D341Med (cell line): ENCODE measurements around the gene ZNF598.
"Not testable (repeated sequence)": the region's sequence is repeated elsewhere in the genome, so short reads cannot be mapped to it uniquely, and the experiment has no call there.

Experiments used
- DNase-seq: peaks from one replicate; pipeline ENCODE4 v3.0.0; 2012; ENCODE audit warnings: low spot score

The ZNF598 gene

GRCh38 chr16:2040041-2040786, 30.6 kb upstream of the ZNF598 start:
- DNase-seq: no peak

DNA sequence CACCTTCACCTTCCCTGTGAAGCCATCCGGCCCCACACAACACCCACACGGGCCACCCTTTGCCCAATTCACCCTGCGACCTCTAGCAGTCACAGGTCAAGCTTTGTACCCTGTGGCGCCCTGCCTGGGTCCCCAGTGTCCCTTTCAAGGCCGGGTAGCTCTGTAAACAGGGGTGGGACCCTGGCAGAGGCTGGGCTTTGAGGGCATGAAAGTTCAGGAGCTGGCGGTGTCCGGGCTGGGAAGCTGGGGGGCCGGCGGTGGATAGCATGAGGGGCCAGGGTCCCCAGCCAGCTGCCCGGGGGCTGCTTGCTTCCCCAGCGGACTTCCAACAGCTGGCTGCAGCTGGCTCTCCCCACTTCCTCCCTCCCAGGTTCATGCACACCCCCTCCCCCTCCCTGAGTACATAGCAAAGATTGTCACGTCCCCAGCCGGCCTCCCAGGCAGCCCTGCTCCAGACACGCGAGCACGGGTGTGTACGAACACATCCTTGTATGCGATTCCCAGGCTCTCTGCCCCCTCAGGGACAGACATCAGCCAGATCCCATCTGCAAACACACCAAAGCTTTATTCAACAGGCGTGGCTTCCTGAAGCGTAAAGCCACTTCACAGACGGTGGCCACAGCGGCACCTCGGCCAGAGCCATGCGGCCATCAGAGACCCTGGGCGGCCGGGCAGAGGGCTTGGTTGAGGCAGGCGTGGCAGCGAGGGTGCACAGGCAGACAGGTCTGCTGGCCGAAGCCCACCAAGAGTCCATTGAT, 29.8 kb upstream of the ZNF598 start:
- DNase-seq: no peak

- no peak for DNase-seq
Observed at GRCh38 chr16:2038382-2039231, 29.0 kb upstream of the ZNF598 start.

- no peak for DNase-seq
Observed at GRCh38 chr16:2037647-2038381, 28.2 kb upstream of the ZNF598 start.

GRCh38 chr16:2037115-2037514, 27.5 kb upstream of the ZNF598 start:
- DNase-seq: no peak

GRCh38 chr16:2036200-2036966, 26.8 kb upstream of the ZNF598 start:
- no peak for DNase-seq

DNA sequence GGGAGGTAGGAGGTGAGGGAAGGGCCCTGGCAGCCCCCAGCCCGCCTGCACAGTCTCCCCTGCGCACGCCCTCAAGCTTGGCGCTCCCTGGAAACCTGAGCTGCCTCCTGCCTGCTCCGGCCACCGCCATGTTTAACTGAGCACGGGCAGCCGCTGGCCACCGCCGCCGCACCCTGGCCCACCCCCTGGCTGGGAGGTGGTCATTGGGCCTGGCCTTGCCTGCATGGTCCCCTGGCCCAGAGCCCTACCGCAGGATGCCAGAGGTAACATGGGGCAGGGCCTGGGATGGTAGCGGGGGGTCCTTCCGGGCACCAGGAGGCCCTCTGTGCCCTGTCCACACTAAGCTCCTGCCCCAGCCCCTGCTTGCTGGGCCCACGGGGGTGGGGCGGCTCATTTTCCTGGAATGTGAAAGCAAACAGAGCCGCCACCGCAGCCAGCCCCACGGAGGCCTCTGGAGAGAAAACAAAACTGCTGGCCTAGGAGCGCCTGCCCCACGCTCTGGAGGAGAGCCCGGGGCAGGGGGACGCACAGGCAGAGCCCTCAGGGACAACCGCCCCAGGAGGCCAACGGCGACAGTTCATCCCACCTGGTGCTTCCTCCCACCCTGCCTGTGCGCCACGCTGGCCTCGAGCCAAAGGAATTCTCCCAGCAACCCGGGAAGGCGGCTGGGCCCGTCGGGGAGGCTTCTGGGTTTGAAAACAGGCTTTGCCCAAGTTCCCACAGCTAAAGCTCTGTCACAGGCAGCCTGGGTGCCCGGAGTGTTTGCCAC, 26.0 kb upstream of the ZNF598 start:
- DNase-seq: peak; percentile 75

- DNase-seq: no peak
Observed at GRCh38 chr16:2034696-2035430, 25.2 kb upstream of the ZNF598 start.

DNA sequence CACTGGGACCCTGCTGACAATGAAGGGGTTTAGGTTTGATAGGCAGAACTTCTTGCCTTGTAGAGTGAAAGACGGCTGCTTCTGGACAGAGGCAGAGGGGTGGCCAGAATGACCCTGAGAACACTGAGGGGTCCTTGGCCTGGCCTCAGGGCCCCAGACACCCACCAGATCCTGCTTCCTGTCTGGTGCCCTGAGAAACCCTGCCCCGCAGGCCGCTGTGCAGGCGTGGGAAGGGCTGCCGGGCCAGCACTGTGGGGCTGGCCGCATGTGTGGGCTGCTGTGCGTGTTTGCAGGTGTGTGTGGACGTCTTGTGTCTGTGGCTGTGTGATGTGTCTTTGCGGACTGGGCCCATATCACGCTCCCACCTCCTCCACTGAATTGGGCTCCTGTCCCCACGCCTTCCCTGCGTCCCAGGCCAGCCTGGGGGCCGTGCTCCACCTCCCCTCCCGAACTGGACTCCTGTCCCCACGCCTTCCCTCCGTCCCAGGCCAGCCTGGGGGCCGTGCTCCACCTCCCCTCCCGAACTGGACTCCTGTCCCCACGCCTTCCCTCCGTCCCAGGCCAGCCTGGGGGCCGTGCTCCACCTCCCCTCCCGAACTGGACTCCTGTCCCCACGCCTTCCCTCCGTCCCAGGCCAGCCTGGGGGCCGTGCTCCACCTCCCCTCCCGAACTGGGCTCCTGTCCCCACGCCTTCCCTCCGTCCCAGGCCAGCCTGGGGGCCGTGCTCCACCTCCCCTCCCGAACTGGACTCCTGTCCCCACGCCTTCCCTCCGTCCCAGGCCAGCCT, 24.5 kb upstream of the ZNF598 start:
- not testable (repeated sequence) for DNase-seq

DNA sequence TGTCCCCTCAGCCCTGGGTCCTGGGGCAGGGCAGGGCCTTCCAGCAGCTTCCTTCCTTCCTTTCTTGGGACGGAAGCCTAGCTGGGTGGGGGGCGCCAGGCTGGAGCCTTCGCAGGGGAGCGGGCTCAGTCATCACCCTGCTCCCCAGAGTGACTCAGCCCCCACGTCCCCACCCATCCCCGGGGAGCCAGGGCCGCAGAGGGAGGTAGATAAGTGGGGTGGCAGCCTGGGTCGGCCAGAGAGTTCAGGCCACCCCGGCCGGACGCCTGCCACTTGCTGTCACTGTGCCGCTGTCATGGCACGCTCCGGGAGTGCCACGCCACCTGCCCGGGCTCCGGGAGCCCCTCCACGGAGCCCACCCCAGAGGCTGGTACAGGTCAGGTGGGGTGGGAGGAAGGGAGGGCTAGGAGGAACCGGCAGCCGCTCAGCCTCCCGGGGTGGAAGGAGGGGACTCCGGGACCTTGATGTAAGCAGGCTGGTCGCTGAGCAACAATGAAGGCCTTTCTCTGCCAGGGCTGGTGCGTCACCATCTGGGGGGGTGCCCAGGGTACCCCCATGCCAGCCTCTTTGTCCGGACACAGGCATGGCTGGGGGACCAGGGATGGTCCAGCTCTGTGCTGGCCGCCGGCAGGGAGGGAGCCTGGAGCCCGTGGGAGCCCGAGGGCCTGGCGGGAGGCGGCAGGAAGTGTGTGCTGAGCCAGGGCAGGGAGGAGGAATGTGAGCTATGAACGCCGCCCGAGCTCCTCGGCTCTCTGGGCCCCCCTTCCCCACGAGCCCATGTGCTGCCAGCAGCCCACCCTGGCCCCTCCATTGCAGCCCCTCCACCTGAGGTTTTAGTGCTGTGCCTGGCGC, 23.7 kb upstream of the ZNF598 start:
- DNase-seq: no peak

- no peak for DNase-seq
Observed at GRCh38 chr16:2032285-2033056, 22.9 kb upstream of the ZNF598 start.

DNA sequence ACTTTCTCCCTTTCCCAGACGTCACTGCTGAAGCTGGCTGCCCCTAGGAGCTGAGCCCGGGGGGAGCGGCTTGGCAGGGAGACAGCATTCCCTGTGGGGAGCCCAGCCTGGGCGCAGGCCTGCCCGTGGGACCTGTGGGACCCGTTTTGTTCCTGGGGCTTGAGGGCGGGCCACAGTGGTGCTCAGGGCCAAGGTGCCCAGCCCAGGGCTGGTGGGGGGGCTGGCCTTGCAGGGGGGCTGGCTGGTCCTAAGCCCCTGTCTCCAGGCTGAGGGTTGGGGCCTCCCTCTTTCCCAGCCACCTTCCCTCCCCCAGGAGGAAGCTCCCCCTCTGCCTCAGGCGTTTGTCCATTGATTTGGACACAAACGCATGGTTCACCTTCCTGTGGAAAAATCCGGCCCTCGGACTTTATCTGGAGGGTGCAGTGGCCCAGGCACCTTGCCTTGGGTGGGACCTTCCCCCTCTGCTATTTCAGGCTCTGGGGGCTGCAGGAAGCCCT, 21.5 kb upstream of the ZNF598 start:
- no peak for DNase-seq

- DNase-seq: no peak
Observed at GRCh38 chr16:2030036-2030435, 20.4 kb upstream of the ZNF598 start.

- no peak for DNase-seq
Observed at GRCh38 chr16:2029350-2029749, 19.7 kb upstream of the ZNF598 start.

DNA sequence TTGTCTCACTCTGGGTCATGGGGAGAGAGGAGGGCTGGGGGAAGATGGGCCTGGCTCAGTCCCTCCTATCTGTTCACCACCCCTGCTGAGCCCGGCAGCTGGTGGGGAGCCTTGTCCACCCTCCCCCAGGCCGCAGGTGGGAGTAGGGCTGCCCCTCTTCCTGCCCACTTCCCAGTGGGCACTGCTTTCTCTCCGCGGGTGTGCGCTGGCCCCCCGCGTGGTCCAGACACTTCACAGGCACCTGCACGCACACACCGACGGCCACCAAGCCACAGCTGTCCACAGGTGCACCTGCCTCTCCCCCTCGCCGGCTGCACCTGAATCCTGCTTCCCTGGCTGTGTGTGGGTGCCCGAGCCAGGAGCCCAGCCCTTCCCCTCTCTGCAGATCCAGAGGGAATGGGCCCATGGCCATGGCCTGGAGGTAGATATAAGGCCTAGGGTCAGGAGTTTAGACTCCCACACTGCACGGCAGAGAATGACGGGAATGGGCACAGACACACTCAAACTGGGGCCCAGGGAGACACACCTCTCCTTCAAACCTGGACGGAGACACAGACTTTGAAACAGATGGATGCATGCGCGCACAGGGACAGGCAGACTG, 19.1 kb upstream of the ZNF598 start:
- no peak for DNase-seq

DNA sequence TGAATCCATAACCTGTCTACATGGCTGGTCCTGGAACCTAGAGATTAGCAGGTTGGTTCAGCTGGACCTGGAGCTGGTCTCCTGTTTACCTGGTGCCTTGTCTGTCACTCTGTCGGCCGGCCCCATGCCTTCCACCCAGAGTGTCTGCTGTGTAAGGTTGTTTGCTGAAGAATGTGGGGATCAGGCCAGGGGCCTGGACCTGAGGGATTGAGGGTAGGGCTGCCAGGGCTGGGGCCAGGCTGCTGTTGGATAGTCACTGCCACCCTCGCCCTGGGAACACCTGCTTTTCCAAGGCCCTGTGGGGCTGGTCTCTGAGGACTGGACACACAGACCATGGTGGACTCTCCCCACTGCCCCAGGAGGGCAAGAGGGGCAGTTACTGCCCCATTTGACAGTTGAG, 18.5 kb upstream of the ZNF598 start:
- no peak for DNase-seq
